Sciatic nerve (tissue), 2 donors: ENCODE data around the gene FRMPD2. TPM values are rescaled to one million over a fixed set of nuclear protein-coding genes. Genes with fewer than 3 reads are reported as not detected.

Source experiments
- ATAC-seq: fragments of 200-7000 bp; cut with Tn5 transposase; one replicate; pipeline ENCODE4 v1.9.1; 2020; ENCODE audit warnings: mild to moderate bottlenecking, moderate library complexity
- DNase-seq: peaks from one replicate; pipeline ENCODE4 v3.0.0-alpha.2; 2020; ENCODE audit warnings: low spot score
- intact Hi-C: fragments of 100-400 bp; cut with DNase I; formaldehyde crosslinking; loops from one replicate; pipeline ENCODE4 v1.14.2; 2022
- total RNA-seq: library from RNA; stranded (reverse); fragmentation: NEBNext Ultra II Directional; extraction: Animal tissue kit (Norgen Biotek cat#: 25700); gene quantifications from one replicate; pipeline ENCODE4 v1.2.1, GENCODE V29; 2021
- donor health status: DM: no; HTN: no; CAD: no.
- donor health status: DM: no; HTN: no; CAD: no.

The FRMPD2 gene, protein sequence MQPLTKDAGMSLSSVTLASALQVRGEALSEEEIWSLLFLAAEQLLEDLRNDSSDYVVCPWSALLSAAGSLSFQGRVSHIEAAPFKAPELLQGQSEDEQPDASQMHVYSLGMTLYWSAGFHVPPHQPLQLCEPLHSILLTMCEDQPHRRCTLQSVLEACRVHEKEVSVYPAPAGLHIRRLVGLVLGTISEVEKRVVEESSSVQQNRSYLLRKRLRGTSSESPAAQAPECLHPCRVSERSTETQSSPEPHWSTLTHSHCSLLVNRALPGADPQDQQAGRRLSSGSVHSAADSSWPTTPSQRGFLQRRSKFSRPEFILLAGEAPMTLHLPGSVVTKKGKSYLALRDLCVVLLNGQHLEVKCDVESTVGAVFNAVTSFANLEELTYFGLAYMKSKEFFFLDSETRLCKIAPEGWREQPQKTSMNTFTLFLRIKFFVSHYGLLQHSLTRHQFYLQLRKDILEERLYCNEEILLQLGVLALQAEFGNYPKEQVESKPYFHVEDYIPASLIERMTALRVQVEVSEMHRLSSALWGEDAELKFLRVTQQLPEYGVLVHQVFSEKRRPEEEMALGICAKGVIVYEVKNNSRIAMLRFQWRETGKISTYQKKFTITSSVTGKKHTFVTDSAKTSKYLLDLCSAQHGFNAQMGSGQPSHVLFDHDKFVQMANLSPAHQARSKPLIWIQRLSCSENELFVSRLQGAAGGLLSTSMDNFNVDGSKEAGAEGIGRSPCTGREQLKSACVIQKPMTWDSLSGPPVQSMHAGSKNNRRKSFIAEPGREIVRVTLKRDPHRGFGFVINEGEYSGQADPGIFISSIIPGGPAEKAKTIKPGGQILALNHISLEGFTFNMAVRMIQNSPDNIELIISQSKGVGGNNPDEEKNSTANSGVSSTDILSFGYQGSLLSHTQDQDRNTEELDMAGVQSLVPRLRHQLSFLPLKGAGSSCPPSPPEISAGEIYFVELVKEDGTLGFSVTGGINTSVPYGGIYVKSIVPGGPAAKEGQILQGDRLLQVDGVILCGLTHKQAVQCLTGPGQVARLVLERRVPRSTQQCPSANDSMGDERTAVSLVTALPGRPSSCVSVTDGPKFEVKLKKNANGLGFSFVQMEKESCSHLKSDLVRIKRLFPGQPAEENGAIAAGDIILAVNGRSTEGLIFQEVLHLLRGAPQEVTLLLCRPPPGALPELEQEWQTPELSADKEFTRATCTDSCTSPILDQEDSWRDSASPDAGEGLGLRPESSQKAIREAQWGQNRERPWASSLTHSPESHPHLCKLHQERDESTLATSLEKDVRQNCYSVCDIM (N-terminal part only)
- total RNA-seq, result 0.13 TPM

DNA sequence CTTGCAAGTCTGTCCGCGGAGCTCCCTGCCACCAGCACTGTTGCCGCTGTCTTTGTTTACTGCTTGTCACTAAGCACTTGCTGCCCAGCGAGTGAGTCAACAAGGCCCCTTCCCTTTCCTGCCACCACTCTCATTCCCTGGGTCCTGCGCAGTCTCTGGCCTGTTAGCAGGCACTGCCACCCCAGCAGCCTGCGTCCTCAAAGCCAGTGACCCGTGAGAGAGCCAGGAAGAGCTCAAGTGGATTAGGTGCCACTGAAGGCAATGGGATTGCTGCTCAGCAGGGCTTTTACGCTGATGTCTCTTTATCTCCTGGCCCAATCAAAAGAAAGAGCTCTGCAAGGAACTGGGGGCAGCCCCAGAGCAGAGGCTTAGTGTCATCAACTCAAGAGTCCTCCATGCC, at the start of gene FRMPD2:
Gene FRMPD2 (minus strand): TSS at position 61 of the 400 bp plus-strand sequence. CDS start 129 bp downstream, outside the sequence.
- intact Hi-C loops, result no loop called here
- ATAC-seq, result no peak

DNA sequence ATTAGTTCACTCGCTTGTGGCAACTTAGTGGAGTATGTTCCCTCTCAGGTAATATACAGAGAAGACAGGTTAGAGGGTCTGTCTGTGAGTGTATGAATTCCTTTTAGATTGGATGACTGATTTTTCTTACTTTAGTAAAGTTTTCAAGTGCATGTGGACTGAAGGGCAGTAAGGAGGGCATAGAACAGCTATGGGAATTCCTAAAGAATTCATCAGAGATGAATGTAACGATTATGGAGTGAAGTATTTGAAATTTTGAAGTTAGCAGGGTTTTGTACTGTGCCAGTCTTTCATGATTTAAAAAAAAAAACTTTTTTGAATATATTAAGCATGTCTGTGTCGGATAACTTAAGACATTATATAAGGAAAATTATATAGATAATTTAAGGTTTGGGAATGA, 47.5 kb upstream of the FRMPD2 start:
- ATAC-seq (no peak), DNase-seq (no peak)

More for the DNA sequence above, at the start of gene FRMPD2:
- no peak for DNase-seq

DNA sequence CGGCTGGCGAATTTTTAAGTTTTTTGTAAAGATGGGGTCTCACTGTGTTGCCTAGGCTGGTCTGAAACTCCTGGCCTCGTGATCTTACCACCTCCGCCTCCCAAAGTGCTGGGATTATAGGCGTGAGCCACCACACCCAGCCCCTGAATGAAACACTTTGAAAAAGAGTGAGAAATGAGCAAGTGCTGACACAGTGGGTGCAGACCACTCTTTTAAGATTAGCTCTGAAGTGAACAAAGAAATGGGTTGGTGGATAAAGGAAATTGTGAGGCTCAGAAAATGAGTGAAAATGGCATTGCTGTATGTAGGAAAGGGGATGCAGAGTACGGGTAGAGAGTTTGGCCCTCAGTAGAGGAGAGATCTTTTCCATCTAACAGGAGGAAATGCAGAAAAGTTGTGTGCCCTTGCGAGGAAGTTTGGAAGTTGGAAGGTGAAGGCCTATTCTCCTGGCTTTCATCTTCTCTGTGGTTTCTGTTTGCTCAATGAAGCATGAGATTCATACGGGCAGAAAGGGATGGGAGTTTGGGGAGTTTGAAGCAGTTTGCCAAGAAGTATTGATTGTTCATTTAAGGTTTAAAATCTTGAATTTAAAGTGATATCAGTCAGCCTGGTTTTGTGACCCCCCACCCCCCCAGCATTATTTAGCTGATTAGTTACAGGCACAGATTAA, 43.0 kb upstream of the FRMPD2 start:
- no peak for DNase-seq
- intact Hi-C loops, result no loop called here
- no peak for ATAC-seq

More for the DNA sequence above, 47.5 kb upstream of the FRMPD2 start:
- intact Hi-C loops, result no loop called here

DNA sequence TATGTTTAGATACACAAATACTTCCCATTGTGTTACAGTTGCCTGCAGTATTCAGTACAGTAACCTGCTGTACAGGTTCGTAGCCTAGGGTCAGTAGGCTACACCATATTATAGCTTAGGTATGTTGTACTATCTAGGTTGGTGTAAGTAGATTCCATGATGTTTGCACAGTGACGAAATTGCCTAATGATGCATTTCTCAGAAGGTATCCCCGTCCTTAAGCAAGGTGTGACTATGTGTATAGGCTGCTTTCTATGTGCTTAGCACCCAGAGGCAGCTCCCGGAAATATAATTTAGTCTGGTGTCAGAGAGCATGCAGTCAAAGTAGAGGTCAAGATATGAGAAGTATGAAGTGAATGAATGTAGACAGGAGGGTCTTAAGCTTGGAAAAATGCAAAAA, 41.7 kb upstream of the FRMPD2 start:
- DNase-seq (no peak), ATAC-seq (no peak)
- intact Hi-C loops, result no loop called here

DNA sequence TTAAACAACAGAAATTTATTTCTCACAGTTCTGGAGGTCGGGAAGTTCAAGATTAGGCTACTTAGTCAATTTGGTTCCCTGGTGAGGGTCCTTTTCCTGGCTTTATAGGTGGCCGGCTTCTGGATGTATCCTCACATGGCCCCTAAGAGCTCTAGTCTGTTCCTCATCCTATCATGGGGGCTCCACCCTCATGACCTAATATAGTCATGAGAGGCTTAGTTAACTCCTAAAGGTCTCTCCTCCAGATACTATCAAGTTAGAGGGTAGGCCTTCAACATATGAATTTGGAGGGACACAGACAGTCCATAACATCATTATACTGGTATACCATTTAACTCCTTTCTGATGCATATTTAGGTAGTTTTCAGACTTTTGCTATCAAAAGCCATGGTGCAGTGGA, 39.6 kb upstream of the FRMPD2 start:
- DNase-seq (no peak), ATAC-seq (no peak)
- intact Hi-C loops, result no loop called here

DNA sequence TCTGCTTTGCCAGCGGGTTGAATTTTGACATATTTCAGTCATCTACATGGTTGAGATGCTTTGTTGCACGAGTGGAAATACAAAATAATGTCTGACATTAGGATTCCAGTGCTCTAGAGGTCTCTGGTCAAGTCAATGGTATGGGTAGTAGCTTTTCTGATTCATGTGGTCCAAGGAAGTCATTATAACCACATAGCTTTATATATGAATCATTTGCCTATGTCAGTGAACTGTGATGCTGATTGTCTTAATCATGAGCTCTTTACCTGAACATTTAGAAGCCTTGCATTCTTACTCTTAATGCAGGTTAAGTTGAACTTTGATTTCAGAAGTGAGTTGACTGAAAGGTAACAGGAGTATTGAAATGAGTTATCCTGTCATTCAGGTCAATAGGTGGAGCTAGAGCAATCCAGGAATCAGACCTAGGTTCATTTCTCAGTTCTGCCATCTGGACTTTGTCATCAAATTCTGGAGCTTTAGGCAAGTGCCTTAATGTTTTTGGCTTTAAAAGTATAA, 35.3 kb upstream of the FRMPD2 start:
- ATAC-seq (no peak), DNase-seq (no peak)
- intact Hi-C loops, result no loop called here

DNA sequence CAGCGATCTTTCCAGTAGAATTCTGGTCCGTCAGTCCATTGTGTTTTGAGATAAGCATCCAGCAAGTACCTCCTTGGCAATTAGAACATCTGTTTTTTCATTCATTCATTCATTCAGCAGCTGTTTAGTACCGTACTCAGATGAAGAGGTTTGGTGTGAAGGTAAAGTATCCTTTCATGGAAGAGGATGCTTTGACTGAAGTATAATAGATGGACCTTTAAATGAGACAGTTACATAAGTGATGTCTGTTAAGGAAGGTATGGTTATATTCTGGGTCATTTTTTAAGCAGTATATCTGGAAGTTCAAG, 33.2 kb upstream of the FRMPD2 start:
- ATAC-seq, result no peak
- intact Hi-C loops, result no loop called here
- DNase-seq, result no peak

DNA sequence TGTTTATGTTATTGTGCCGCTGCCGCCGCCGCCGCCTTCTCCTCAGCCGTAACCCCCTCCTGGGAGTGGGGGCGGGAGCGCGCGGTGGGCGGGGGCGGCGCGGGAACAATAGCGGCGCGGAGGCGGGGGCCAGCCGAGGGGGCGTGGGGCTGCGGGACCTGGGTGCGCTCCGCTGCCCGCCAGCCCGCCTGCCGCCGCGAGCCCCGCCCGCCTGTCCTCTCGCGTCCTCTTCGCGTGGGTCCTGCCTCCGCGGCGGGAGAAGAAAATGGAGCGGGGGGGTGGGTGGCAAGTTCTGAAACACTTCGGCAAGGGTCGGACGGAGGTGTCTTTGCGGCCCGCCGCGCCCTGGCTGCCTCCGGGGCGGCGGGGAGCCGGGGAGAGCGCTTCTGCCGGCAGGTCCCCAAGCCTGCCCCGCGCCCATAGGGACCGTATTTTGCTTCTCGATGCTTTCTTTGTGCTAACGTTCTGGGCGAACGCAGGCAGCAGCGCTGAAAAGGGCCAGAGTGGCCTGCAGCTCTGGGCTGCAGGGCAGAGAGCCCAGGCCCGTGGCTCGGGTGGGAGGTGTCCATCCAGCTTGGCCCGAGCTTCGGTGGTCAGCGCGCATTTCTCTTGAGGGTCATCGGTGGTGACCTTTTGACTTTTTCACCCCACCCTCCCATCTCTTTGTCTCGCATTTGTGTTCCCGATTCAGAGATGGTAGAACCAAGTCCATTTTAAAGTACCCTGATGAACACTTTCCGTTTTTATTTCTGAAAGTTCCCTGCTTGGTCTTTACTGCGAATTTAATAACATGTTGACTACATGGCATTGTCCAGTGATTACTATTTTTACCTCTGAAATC, 32.6 kb upstream of the FRMPD2 start:
- DNase-seq (peak; percentile 67), ATAC-seq (peak; percentile 36)
- intact Hi-C loops, result no loop called here

DNA sequence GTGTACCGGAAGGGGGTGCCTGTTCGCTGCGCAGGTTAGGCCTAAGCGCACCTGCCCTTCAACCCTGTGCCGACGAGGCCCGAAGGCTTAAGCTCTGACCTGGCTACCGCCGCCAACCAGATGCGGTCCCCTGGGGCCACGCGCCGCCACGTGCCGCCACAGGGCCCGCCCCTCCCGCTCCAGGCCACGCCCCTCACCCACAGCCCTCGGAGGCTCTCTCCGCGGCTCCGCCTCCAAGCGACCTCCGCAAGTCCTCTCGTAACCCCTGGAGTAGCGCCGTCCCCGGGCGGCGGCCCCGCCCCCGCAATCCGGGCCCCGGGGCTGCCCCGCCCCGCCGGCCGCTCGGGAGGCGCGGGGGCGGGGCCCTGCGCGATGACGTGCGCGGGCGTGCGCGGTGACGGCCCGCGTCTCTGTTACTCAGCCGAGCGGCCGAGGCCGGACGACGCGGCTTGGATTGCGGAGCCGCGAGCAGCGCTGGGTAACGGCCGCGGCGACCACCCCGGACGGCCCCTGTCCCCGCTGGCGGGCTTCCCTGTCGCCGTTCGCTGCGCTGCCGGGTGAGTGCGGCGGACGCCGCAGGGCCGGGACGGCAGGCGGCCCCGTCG, 31.9 kb upstream of the FRMPD2 start, which contains the start of gene MAPK8:
Gene MAPK8 (plus strand): TSS at position 413 of the 605 bp plus-strand sequence. CDS start 94,984 bp downstream, outside the sequence.
- intact Hi-C loops, result no loop called here

DNA sequence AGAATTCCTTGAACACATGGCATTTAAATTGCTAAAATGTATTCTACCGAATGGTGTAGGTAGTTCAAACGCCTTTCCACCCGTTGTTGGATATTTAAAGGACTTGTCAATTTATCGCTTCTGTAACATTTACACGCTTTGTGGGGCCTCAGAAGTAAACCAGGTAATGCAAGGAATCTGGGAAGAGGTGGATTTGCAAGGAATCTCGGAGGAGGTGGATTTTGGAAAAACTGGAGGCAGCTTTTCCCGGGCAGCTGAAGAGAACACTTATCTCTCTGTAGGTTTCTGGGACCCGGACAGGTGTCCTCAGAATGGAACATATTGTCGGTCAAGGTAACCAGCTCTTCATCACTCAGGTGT, 31.4 kb upstream of the FRMPD2 start:
- no peak for ATAC-seq
- no peak for DNase-seq
- intact Hi-C loops, result no loop called here

More for the DNA sequence above, 31.9 kb upstream of the FRMPD2 start, which contains the start of gene MAPK8:
- ATAC-seq, result peak; percentile 97
- DNase-seq, result peak; percentile 95

DNA sequence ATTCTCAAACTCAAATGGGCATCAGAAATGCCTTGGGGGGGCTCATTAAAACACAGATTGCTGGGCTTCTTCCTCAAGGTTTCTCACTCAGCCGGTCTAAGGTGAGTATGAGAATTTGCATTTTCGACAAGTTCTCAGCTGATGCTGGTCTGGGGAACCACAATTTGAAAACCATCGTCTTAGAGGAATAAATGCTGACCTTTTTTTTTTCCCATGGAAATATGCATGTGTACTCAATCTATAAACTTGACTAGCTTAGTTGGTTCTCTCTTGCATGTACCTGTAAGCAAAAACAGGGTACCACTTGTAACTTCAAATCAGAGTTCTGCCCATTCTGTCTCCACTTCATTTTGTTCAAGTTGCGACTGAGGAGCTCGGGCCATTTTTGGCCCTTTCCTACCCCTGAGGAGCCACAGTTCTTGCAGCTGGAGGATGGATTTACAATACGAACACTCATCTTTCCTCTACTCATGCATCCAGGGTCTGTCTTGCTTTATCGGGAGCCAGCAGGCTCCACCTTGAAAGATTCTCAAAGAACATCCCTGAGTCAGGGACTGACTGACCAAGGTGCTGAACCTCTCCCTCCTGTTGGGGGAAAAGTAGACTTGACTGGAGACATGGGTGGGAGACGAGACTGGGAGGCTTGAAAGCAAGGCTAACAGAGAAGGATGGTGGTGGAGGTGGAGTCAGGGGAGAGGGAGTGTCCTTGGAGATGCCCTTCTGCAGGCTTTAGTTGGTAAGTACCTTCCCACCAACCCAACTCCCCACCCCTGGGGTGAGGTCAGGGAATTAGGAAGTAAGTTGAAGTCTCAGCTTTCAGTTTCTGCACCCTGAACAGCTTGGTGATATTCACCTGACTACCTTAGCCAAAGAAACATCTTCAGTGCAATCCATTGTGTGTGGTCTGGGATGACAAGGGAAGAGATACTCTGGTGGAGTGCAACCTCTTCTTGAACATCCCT, 28.3 kb upstream of the FRMPD2 start:
- ATAC-seq (no peak), DNase-seq (no peak)
- intact Hi-C loops, result no loop called here

DNA sequence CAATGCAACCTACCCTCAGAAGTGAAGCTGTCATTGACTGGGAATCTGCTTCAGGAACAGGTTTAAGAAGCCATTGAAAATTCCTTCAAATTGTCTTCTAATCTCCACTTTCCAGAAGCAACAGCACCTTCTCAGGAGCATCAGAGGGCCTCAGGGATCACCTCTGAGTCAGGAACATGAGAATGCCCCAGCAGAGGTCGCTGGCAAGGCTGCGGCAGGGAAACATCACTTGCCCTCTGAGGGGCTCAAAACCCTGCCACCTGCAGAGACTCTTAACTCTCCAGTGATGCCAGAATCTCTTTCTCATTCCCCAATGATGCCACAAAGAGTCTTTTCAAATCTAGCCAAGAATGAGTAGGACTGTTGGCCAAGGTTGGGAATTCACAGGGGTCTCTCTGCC, 26.1 kb upstream of the FRMPD2 start:
- intact Hi-C loops, result no loop called here
- ATAC-seq (no peak), DNase-seq (no peak)

DNA sequence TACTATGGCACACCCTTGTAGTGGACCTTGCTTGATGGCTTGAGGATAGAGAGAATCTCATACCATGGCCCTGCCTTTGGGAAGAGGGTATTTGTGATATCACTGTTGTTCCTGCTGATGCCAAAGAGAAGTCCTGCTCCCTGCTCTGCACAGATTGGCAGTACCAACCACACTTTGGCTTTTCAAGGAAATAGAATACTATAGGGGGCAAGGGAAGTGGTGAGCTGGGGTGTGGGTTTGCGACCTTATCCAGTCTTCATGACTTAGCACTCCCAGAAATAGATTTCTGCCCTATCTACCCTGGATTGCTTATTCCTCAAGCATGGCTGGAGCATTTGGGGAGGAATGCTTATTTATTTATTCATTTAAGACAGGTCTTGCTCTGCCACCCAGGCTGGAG, 25.2 kb upstream of the FRMPD2 start:
- ATAC-seq, result no peak
- DNase-seq, result no peak
- intact Hi-C loops, result no loop called here

DNA sequence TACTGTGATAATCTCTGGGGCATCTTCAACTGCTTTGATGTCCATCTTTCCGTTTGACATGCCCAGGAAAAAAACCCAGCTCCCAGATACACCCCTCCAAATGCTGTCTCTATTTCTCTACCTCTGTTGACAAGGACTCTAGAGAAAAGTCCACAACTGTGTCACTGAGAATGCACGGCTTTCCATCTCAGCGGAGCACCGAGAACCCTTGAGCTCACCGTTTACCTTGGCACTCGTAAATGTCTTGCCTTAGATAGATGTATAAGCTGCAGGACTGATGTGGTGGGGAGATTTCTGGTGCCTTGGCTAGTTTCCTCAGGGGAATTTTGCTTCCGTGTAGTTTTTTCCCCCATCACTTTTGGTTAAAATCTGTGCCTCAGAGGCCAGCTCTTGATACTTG, 24.6 kb upstream of the FRMPD2 start:
- no peak for DNase-seq
- no peak for ATAC-seq
- intact Hi-C loops, result no loop called here

DNA sequence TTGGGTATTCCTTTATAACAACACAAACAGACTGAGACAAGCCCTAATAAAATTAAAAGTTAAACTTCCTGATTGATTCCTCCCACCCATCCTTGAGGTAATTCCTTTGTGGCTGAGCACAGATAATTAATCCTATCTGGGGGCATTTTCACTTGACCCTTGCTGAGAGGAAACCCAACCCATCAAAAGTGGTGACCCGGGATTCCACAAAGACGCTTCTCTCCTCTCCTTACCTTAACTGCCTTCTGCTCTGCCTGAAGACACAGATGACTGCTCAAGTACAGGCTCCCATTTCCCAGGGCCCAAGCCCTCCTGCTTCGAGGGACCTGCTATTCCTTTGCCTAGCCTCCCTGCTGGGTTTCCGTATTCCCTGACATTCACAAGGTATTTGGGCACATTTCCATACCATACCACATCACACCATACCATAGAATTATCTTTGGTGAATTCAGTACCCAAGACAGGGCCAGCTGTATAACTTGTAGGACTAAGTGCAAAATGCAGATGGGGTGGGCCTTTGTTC, 22.1 kb upstream of the FRMPD2 start:
- DNase-seq, result no peak
- intact Hi-C loops, result no loop called here
- ATAC-seq, result no peak

DNA sequence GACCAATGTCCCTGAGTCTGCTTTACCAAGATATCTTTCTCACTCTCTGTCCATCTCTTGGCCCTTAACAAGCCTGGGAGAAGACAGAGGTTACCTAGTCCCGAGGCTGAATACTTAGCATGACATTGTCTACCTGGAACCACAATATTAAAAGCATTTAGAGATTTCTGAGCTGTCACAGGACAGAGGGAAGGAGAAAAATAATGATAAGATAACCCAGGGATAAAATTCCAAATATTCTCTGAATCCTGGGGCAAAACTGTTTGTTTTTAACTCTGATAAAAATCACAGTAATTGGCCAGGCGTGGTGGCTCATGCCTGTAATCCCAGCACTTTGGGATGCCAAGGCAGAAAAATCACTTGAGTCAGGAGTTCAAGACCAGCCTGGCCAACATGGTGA, 19.9 kb upstream of the FRMPD2 start:
- intact Hi-C loops, result no loop called here
- DNase-seq (no peak), ATAC-seq (no peak)
